ENCODE results near the gene B3GNT9.

DNA sequence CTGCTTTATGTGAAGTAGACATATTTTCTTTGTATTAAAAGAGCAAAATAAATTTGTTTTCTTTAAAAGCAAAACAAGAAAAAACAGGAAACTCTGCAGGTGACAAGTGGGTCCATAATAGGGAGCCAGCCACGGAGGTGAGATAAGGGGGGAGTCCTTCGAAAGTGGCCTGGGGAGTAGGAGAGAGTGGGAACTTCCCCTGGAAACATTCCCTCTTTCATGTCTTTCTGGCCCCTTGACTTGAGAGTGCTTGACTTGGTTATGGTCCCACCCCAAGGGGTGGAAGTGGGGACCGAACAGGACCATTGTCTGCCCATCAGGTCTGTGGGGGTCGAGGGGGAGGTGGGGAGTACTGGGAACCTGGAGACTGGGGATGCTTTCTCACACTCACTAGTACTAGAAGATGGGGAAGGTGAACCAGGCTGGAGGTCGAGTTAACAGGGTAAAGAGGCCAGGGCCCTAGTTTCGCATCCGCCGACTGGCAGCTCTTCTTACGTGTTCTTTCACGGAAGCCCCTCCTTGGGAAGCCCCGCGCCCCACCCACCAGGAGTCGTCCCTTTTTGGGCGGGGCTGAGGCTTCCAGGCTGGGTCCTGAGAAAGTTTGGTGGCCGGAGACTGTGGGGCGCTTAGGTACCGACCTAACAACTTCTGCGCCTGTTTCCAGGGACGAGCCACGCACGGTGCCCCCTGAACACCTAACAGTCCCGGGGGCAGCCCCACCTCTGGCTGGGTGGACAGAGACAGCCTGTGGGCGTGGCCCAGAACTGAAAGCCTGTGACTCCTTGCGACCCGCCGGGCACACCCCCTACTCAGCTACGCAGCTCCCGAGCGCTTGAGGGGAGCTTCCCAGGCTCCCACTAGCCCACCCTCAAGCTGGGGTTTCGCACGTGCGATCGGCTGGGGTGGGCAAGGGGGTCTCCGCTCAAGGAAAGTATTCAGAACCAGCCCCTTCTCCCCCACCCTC, 8.1 kb upstream of the B3GNT9 start:
- TF ChIP-seq RAD21 (IDR thresholded peaks at IDR 0.05; ENCODE audit: low read depth), result no peak
- no peak for TF ChIP-seq EP300 (IDR thresholded peaks at IDR 0.05; ENCODE audit: borderline replicate concordance)
- TF ChIP-seq CEBPB (IDR thresholded peaks at IDR 0.05), result no peak
- TF ChIP-seq USF1 (IDR thresholded peaks at IDR 0.05), result no peak
- no peak for TF ChIP-seq YY1 (IDR thresholded peaks at IDR 0.05; ENCODE audit: low read depth)
- no peak for TF ChIP-seq MAX (IDR thresholded peaks at IDR 0.05)
- TF ChIP-seq ZBTB7A (IDR thresholded peaks at IDR 0.05; ENCODE audit: low read depth), result 0 out of 2 replicates have a peak, but pooled peaks have one; percentile 38
- TF ChIP-seq, protein P1, sequence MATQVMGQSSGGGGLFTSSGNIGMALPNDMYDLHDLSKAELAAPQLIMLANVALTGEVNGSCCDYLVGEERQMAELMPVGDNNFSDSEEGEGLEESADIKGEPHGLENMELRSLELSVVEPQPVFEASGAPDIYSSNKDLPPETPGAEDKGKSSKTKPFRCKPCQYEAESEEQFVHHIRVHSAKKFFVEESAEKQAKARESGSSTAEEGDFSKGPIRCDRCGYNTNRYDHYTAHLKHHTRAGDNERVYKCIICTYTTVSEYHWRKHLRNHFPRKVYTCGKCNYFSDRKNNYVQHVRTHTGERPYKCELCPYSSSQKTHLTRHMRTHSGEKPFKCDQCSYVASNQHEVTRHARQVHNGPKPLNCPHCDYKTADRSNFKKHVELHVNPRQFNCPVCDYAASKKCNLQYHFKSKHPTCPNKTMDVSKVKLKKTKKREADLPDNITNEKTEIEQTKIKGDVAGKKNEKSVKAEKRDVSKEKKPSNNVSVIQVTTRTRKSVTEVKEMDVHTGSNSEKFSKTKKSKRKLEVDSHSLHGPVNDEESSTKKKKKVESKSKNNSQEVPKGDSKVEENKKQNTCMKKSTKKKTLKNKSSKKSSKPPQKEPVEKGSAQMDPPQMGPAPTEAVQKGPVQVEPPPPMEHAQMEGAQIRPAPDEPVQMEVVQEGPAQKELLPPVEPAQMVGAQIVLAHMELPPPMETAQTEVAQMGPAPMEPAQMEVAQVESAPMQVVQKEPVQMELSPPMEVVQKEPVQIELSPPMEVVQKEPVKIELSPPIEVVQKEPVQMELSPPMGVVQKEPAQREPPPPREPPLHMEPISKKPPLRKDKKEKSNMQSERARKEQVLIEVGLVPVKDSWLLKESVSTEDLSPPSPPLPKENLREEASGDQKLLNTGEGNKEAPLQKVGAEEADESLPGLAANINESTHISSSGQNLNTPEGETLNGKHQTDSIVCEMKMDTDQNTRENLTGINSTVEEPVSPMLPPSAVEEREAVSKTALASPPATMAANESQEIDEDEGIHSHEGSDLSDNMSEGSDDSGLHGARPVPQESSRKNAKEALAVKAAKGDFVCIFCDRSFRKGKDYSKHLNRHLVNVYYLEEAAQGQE (IDR thresholded peaks at IDR 0.05; ENCODE audit: low read depth), result no peak
- no peak for TF ChIP-seq CREB1 (IDR thresholded peaks at IDR 0.05; ENCODE audit: low read depth)
